K562 (cell line): ENCODE measurements around the gene ZKSCAN7. TPM values are rescaled to one million over a fixed set of nuclear protein-coding genes. Genes with fewer than 3 reads are reported as not detected.

Experiments
- ATAC-seq: fragments of 200-7000 bp; cut with Tn5 transposase; 3 replicates; pipeline ENCODE4 v1.9.1; 2020; ENCODE audit warnings: moderate library complexity
- BruUV-seq: library from RNA; stranded (reverse); fragments of 400-500 nt; replicated peaks from 2 replicates; lab custom pipeline; 2021; lab: Mats Ljungman, UMichigan
- CTCF ChIA-PET: fragments of 300-600 bp; formaldehyde crosslinking; extraction: SDS; loops from one replicate; lab custom pipeline; 2021; ENCODE audit warnings: low intra/inter-chr PET ratio; lab: Yijun Ruan, JAX
- POLR2A ChIA-PET: fragments of 300-600, 350-650 bp; sonication (Branson Sonifier 250); formaldehyde crosslinking; extraction: SDS; loops from one replicate; lab custom pipeline; 2021; ENCODE audit warnings: antibody characterized with exemption, inconsistent platforms; lab: Yijun Ruan, JAX
- DNase-seq, 4 experiments: peaks; one replicate each; pipeline versions ENCODE4 v3.0.0 to v3.0.0-alpha.2; 2011 to 2018; ENCODE audit warnings: low spot score in 3 of 4, mixed read lengths in 3 of 4; ENCODE audit errors: extremely low read depth in 1 of 4
- FAIRE-seq: peaks from 2 replicates; lab custom pipeline; 2011; peaks lifted over from hg19 to GRCh38; lab: Jason Lieb, UNC
- H2AFZ ChIP-seq: 2 replicates; pipeline ENCODE4 v1.6.0; 2011; ENCODE audit warnings: low read depth, low read length, control low read depth, inconsistent platforms
- H3K27ac ChIP-seq: fragments of 200-600 bp; 3 replicates; pipeline ENCODE4 v1.8.0; 2011; ENCODE audit warnings: low read depth, mild to moderate bottlenecking, control low read depth, inconsistent platforms, low read length, moderate library complexity, mixed read lengths; ENCODE audit errors: extremely low read depth
- H3K27me3 ChIP-seq, 2 experiments: fragments of 300-600 bp in 1 of 2; 2 replicates in 1 of 2; 3 replicates in 1 of 2; pipeline versions ENCODE4 v1.6.0 to v1.8.0; 2011; ENCODE audit warnings: inconsistent platforms in 2 of 2, low read length in 2 of 2, mild to moderate bottlenecking in 1 of 2, mixed read lengths in 1 of 2, moderate library complexity in 1 of 2; ENCODE audit not compliant: control insufficient read depth in 2 of 2, insufficient read depth in 2 of 2
- H3K36me3 ChIP-seq: fragments of 300-600 bp; 3 replicates; pipeline ENCODE4 v1.8.0; 2011; ENCODE audit warnings: mild to moderate bottlenecking, low read length, inconsistent platforms; ENCODE audit not compliant: control insufficient read depth, insufficient read depth
- H3K4me1 ChIP-seq, 2 experiments: fragments of 200-600 bp in 1 of 2; replicated peaks in 1 of 2; 2 replicates in 1 of 2; 3 replicates in 1 of 2; pipeline versions ENCODE4 v1.5.1 to v1.8.0; 2011; ENCODE audit warnings: inconsistent platforms in 2 of 2, low read length in 2 of 2, mild to moderate bottlenecking in 1 of 2, mixed read lengths in 1 of 2, moderate library complexity in 1 of 2; ENCODE audit not compliant: control insufficient read depth in 2 of 2, insufficient read depth in 2 of 2
- H3K4me2 ChIP-seq: 2 replicates; pipeline ENCODE4 v1.6.1; 2011; ENCODE audit warnings: low read length, control low read depth, inconsistent platforms, mixed read lengths; ENCODE audit not compliant: insufficient read depth
- H3K4me3 ChIP-seq: fragments of 200-600 bp; sonication (generic), shearing (Covaris generic); 2 replicates; pipeline ENCODE4 v1.5.1; 2016; ENCODE audit warnings: control low read depth, inconsistent platforms
- H3K79me2 ChIP-seq: fragments of 200-600 bp; 3 replicates; pipeline ENCODE4 v1.8.0; 2011; ENCODE audit warnings: low read length, inconsistent platforms; ENCODE audit not compliant: control insufficient read depth, insufficient read depth
- H3K9ac ChIP-seq, 2 experiments: 2 replicates each; pipeline versions ENCODE4 v1.6.0 to v1.6.1; 2011; ENCODE audit warnings: low read depth in 2 of 2, low read length in 2 of 2, control low read depth in 1 of 2, inconsistent platforms in 1 of 2, mild to moderate bottlenecking in 1 of 2, mixed read lengths in 1 of 2; ENCODE audit not compliant: insufficient read depth in 1 of 2
- H3K9me1 ChIP-seq: one replicate; pipeline ENCODE4 v1.6.0; 2011; ENCODE audit warnings: inconsistent platforms, mild to moderate bottlenecking, low read length, moderate library complexity; ENCODE audit not compliant: control insufficient read depth, insufficient read depth
- H3K9me3 ChIP-seq: replicated peaks from 2 replicates; pipeline ENCODE4 v1.5.1; 2011; ENCODE audit warnings: low read depth, low read length, inconsistent platforms; ENCODE audit not compliant: control insufficient read depth, insufficient read depth
- H4K20me1 ChIP-seq: replicated peaks from 2 replicates; pipeline ENCODE4 v1.6.1; 2011; ENCODE audit warnings: low read length, inconsistent platforms, mixed read lengths; ENCODE audit not compliant: control insufficient read depth, insufficient read depth
- CTCF ChIP-seq, 3 experiments: IDR thresholded peaks in 2 of 3; conservative IDR thresholded peaks in 1 of 3; 2 replicates each; pipeline ENCODE4 v1.5.1; 2011 to 2012; ENCODE audit warnings: low read length in 3 of 3, mild to moderate bottlenecking in 3 of 3, control low read depth in 2 of 3, improper control_type of control experiment in 1 of 3, inconsistent platforms in 1 of 3, low read depth in 1 of 3, mixed read lengths in 1 of 3, moderate library complexity in 1 of 3; ENCODE audit not compliant: insufficient read depth in 2 of 3
- HNRNPL ChIP-seq: fragments of 200-400 bp; formaldehyde crosslinking; IDR thresholded peaks from 2 replicates; pipeline ENCODE4 v1.6.1; 2017; ENCODE audit warnings: low read depth, mild to moderate bottlenecking, low read length
- PRMT5 ChIP-seq: sonication (generic); formaldehyde crosslinking; IDR thresholded peaks from 2 replicates; pipeline ENCODE4 v1.5.0; 2020; ENCODE audit warnings: missing genetic modification reagents
- RREB1 ChIP-seq: fragments of 250-450 bp; sonication (Bioruptor Pico); IDR thresholded peaks from 2 replicates; pipeline ENCODE4 v1.4.0; 2020
- ZNF274 ChIP-seq: IDR thresholded peaks from 2 replicates; pipeline ENCODE4 v1.6.1; 2011; ENCODE audit warnings: low read depth, mild to moderate bottlenecking, low read length, moderate library complexity, borderline replicate concordance
- ZSCAN32 ChIP-seq: fragments of 450-650 bp; formaldehyde crosslinking; IDR thresholded peaks from 2 replicates; pipeline ENCODE4 v1.4.0; 2020; ENCODE audit warnings: mild to moderate bottlenecking, moderate library complexity
- WGBS: fragments of 100-300 bp; shearing (Covaris generic); methylation state at CpG from one replicate; pipeline ENCODE4 v1.1.6; 2016; ENCODE audit warnings: low coverage, mixed read lengths; ENCODE audit not compliant: insufficient coverage; ENCODE audit errors: missing lambda C conversion rate; 5-methylcytosine and 5-hydroxymethylcytosine counted together
- in situ Hi-C: fragments of 300-500 bp; cut with MboI; formaldehyde crosslinking; loops from 4 replicates; pipeline ENCODE4 v1.15.0; 2018; ENCODE audit warnings: inconsistent platforms, mixed read lengths
- intact Hi-C: fragments of 100-400 bp; cut with micrococcal nuclease; formaldehyde crosslinking; loops from 2 replicates; pipeline ENCODE4 v1.14.2; 2022
- polyA plus RNA-seq, 8 experiments: library from polyadenylated mRNA; depleted of rRNA in 4 of 8; stranded (reverse) in 5 of 8; unstranded in 3 of 8; fragments of >200 nt; fragmentation: Nextera tagmentation in 2 of 8; fragmentation: Illumina TruSeq in 1 of 8; extraction: Ambion mirVana in 2 of 8; extraction: Trizol in 1 of 8; gene quantifications; 2 replicates each; pipeline versions ENCODE4 v1.2.1 to v1.2.3, GENCODE V29; 2011 to 2014; ENCODE audit warnings: inconsistent platforms in 1 of 8, missing spikeins in 1 of 8
- total RNA-seq, 7 experiments: library from RNA; depleted of rRNA in 6 of 7; stranded (reverse); fragments of >200 nt in 6 of 7; fragmentation: Illumina TruSeq in 2 of 7; extraction: Trizol in 2 of 7; gene quantifications; 2 replicates each; pipeline versions ENCODE4 v1.2.1 to v1.2.3, GENCODE V29; 2011 to 2021; ENCODE audit warnings: low replicate concordance in 1 of 7

ZKSCAN7 gene
- total and polyA plus RNA-seq, 9 of the 15 experiments (the other 6 are each of a cell fraction or from before 2014, with no cell fraction given), result not detected

- Histone ChIP-seq H3K9me1 (no peaks in the 10 kb centered on the region), H3K4me2 (no peak overlapping the region), H3K36me3 (no peaks in the 10 kb centered on the region), H3K27me3 (no peaks in the 10 kb centered on the region), H2AFZ (no peak overlapping the region), H3K27ac (no peak overlapping the region), H3K4me1 (no peaks in the 10 kb centered on the region), H3K79me2 (no peaks in the 10 kb centered on the region), H3K4me3 (no peak overlapping the region), H4K20me1 (no peaks in the 10 kb centered on the region), H3K9me3 (peaks cover 4% of the 10 kb centered on the region), H3K9ac (no peak overlapping the region)
- intact Hi-C loops, result no loop called here
- in situ Hi-C loops, result no loop called here
- TF ChIP-seq PRMT5 (CRISPR knock-in tag), result no peak
- peak; percentile 91 for TF ChIP-seq ZNF274
- 0% methylated on average over 4 of the region's 4 CpGs for WGBS
- ChIA-PET POLR2A (no interaction called here), CTCF (no interaction called here)
- BruUV-seq, result no TSS peak
- no peak for DNase-seq
- FAIRE-seq, result no peak
- ATAC-seq, result no peak
These were observed 16.0 kb downstream of the ZKSCAN7 start for GRCh38 chr3:44571024-44571423.

- intact Hi-C loops (no loop called here), in situ Hi-C loops (no loop called here)
- Histone ChIP-seq H3K79me2 (no peaks in the 10 kb centered on the region), H2AFZ (no peak overlapping the region), H3K36me3 (no peaks in the 10 kb centered on the region), H3K4me1 (0 out of 5 replicates have a peak, but pooled peaks cover 0 to 3% of the 10 kb centered on the region in 2 experiments), H3K4me3 (no peak overlapping the region), H3K9me1 (no peaks in the 10 kb centered on the region), H3K27me3 (peaks cover 12 to 34% of the 10 kb centered on the region in 2 experiments; a peak in 4 of 5 replicates), H4K20me1 (no peaks in the 10 kb centered on the region), H3K4me2 (no peak overlapping the region), H3K27ac (no peak overlapping the region), H3K9ac (no peak overlapping the region), H3K9me3 (peaks cover 2% of the 10 kb centered on the region; the same call in 1 of the 2 replicates)
- ATAC-seq (no peak), FAIRE-seq (no peak), DNase-seq (no peak)
- TF ChIP-seq HNRNPL, result no peak
- no peak for TF ChIP-seq RREB1 (CRISPR knock-in tag)
- TF ChIP-seq CTCF (IDR thresholded peaks at IDR 0.05 in 2 of 3, conservative IDR thresholded peaks at IDR 0.05 in 1 of 3; ENCODE audit: insufficient read depth in 2 of 3, low read depth in 1 of 3, low read length in 3 of 3), result no peak
- TF ChIP-seq ZSCAN32 (CRISPR knock-in tag), result no peak
- ChIA-PET CTCF (no interaction called here), POLR2A (interaction anchor here (0.6 kb wide), 1 partner anchor 91 kb away, joined by 4 read pairs; no protein-coding TSS in a partner anchor)
- no TSS peak for BruUV-seq
These were observed 21.6 kb downstream of the ZKSCAN7 start for GRCh38 chr3:44576613-44577012.
